Suprapubic skin (tissue), 4 donors: Measurements from ENCODE around the gene STK32B.

Experiments used
- POLR2A ChIP-seq, 2 donors: fragments of 450-650 bp; IDR thresholded peaks; one replicate each; pipeline ENCODE4 v1.6.1; 2017; ENCODE audit warnings: antibody characterized with exemption in 2 of 2, mild to moderate bottlenecking in 2 of 2, moderate library complexity in 2 of 2
- POLR2AphosphoS5 ChIP-seq, 3 donors: sonication (generic); formaldehyde crosslinking; IDR thresholded peaks; one replicate each; pipeline ENCODE4 v1.6.1; 2017; ENCODE audit warnings: antibody characterized with exemption in 3 of 3
- TF ChIP-seq, protein P1 (sequence below), 2 donors: fragments of 200-600 bp in 1 of 2; fragments of 450-650 bp in 1 of 2; sonication (generic) in 1 of 2; IDR thresholded peaks; one replicate each; pipeline ENCODE4 v1.5.1; 2016 to 2019; ENCODE audit warnings: antibody characterized with exemption in 2 of 2, mild to moderate bottlenecking in 1 of 2, moderate library complexity in 1 of 2

DNA sequence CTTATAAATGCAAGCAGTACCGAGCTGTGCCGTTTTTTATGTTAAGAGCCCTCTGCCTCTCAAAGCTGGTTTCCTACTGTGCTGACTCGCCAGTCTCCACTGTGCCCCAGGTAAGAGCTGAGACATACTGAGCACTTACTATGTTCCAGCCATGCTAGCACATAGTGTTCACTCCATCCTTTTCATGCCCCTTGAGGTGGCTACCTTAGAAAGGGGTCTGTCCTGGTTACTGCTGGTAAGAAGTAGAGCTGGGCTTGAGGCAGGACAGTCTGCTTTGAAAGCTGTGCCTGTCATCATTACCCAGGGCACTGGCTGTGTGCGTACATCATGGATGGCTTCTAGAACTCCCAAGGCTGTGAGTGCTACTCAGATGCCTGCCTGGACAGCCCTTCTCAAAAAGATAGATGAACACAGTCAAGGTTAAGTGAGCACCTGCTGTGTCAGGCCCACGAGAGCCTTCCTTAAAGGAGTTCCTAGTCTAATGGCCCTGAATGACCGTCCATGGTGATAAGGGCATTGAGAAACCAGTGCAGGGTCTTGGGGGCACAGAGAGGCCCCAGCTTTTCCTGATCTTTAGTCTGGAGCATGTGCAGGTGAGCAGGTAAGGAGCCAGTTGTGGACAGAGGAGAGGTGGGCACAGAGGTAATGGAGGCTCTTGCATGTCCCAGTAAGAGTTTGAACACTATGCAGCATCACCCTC, 1.6 kb downstream of the STK32B start:
- TF ChIP-seq, protein P1, sequence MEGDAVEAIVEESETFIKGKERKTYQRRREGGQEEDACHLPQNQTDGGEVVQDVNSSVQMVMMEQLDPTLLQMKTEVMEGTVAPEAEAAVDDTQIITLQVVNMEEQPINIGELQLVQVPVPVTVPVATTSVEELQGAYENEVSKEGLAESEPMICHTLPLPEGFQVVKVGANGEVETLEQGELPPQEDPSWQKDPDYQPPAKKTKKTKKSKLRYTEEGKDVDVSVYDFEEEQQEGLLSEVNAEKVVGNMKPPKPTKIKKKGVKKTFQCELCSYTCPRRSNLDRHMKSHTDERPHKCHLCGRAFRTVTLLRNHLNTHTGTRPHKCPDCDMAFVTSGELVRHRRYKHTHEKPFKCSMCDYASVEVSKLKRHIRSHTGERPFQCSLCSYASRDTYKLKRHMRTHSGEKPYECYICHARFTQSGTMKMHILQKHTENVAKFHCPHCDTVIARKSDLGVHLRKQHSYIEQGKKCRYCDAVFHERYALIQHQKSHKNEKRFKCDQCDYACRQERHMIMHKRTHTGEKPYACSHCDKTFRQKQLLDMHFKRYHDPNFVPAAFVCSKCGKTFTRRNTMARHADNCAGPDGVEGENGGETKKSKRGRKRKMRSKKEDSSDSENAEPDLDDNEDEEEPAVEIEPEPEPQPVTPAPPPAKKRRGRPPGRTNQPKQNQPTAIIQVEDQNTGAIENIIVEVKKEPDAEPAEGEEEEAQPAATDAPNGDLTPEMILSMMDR (IDR thresholded peaks at IDR 0.05) = no peak
- TF ChIP-seq POLR2A (IDR thresholded peaks at IDR 0.05) = no peak
- no peak for TF ChIP-seq POLR2AphosphoS5 (IDR thresholded peaks at IDR 0.05)
